Left ventricle myocardium inferior (tissue), 1 donor: Measurements from ENCODE around the gene MAGEL2. TPM values are rescaled to one million over a fixed set of nuclear protein-coding genes. Genes with fewer than 3 reads are reported as not detected.

Experiments
- DNase-seq: peaks from one replicate; pipeline ENCODE4 v3.0.0-alpha.2; 2020
- H3K27ac ChIP-seq: fragments of 200-600 bp; replicated peaks from 2 replicates; pipeline ENCODE4 v1.8.0; 2021
- H3K27me3 ChIP-seq: fragments of 200-600 bp; 2 replicates; pipeline ENCODE4 v1.8.0; 2021; ENCODE audit warnings: low read depth
- H3K36me3 ChIP-seq: fragments of 200-600 bp; 2 replicates; pipeline ENCODE4 v1.8.0; 2021
- H3K4me1 ChIP-seq: fragments of 200-600 bp; 2 replicates; pipeline ENCODE4 v1.8.0; 2021
- H3K4me3 ChIP-seq: fragments of 200-600 bp; 2 replicates; pipeline ENCODE4 v1.8.0; 2021; ENCODE audit warnings: mild to moderate bottlenecking, moderate library complexity
- H3K9me3 ChIP-seq: fragments of 200-600 bp; replicated peaks from 2 replicates; pipeline ENCODE4 v1.8.0; 2021
- CTCF ChIP-seq: fragments of 200-600 bp; IDR thresholded peaks from 2 replicates; pipeline ENCODE4 v1.8.0; 2021; ENCODE audit warnings: antibody characterized with exemption, mild to moderate bottlenecking, borderline replicate concordance
- intact Hi-C: fragments of 100-400 bp; cut with micrococcal nuclease; formaldehyde crosslinking; loops from one replicate; pipeline ENCODE4 v1.11.0; 2022
- total RNA-seq: library from RNA; stranded (reverse); fragmentation: NEBNext Ultra II Directional; extraction: Animal tissue kit (Norgen Biotek cat#: 25700); gene quantifications from one replicate; pipeline ENCODE4 v1.2.1, GENCODE V29; 2021
- donor health status: DM: no; HTN: yes; CAD: no; lungs with severe emphysema.

MAGEL2 gene
- total RNA-seq, 1 donor from 2014 or later: not detected

DNA sequence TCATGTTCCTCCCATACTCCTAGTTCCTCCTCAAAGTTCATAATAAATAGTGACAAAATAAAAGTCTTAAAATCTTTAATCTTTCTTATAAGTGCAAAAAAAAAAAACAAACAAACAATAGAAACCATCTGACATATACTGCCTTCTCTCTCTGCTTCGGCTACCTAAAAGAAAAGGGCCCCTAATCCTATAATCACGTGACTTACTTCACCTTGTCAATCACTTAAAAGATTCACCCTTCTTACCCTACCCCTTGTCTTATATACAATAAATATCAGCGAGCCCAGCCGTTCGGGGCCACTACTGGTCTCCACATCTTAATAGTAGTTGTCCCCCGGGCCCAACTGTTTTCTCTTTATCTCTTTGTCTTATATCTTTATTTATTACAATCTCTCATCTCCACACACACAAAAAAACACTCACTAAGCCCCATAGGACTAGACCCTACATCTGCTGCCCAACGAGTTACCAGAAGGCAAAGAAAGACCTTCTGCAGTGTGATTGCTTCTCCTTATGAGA lies 53.4 kb downstream of the MAGEL2 start:
- H3K4me3 ChIP-seq: no peak overlapping the region
- H3K9me3 ChIP-seq: no peaks in the 10 kb centered on the region
- peaks cover 21% of the 10 kb centered on the region for H3K27me3 ChIP-seq
- DNase-seq: no peak
- intact Hi-C loops: no loop called here
- no peaks in the 10 kb centered on the region for H3K4me1 ChIP-seq
- no peaks in the 10 kb centered on the region for H3K36me3 ChIP-seq
- no peak for TF ChIP-seq CTCF
- H3K27ac ChIP-seq: no peak overlapping the region

Other genes starting within 250 kb of the MAGEL2 start
- gene GOLGA6L2, start 200.6 kb downstream of the MAGEL2 start, total RNA-seq: not detected
- 0.63 TPM for gene MKRN3, start 82.2 kb downstream of the MAGEL2 start, total RNA-seq
- 35.2 TPM for gene NDN, start 39.4 kb upstream of the MAGEL2 start, total RNA-seq